ENCODE results near the gene PDZRN3. TPM values are rescaled to one million over a fixed set of nuclear protein-coding genes. Genes with fewer than 3 reads are reported as not detected.

Gene PDZRN3
- total RNA-seq, 1 experiment from 2014 or later: 5.9 TPM

DNA sequence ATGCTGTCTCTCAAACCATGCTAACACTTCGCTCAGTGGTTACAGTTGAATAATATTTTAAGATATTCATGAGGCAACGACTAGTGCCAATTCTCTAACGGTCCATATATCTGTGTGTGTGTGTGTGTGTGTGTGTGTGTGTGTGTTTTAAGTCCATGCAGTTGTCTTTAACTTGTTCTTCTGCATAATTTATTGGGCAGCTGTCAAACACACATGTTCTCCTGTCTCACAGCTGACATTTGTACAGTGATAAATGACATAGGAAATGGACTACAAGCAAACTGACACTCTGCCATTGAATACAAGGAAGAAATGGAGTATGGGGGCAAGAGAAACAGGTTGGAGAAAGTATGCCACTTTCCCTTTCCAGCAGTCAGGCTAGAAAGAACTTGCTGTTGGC lies 172.0 kb downstream of the PDZRN3 start:
- H3K27ac Mint-ChIP-seq: no peak overlapping the region
- H3T11ph ChIP-seq (ENCODE audit: low read length): no peak overlapping the region
- peaks cover 12% of the 10 kb centered on the region; the same call in 1 of the 2 replicates for H3K4me1 ChIP-seq (ENCODE audit: insufficient read depth, low read length)
- H2BK12ac ChIP-seq (ENCODE audit: insufficient read length, low read depth, low read length): no peak overlapping the region
- H3K4me2 ChIP-seq (ENCODE audit: insufficient read depth, insufficient read length, low read length): no peak overlapping the region
- DNase-seq: no peak
- no peaks in the 10 kb centered on the region for H3K27me3 Mint-ChIP-seq (ENCODE audit: low read depth)
- H3K79me2 ChIP-seq (ENCODE audit: insufficient read depth, low read length): no peaks in the 10 kb centered on the region
- no peak overlapping the region for H3K23ac ChIP-seq (ENCODE audit: insufficient read length, low read depth, low read length)
- H2BK5ac ChIP-seq (ENCODE audit: insufficient read length, low read length): no peak overlapping the region
- H3K14ac ChIP-seq (ENCODE audit: insufficient read depth, low read length): no peak overlapping the region
- no peaks in the 10 kb centered on the region for H3K79me1 ChIP-seq (ENCODE audit: insufficient read depth, low read depth, low read length, poor library complexity, severe bottlenecking)
- H4K91ac ChIP-seq (ENCODE audit: insufficient read length, low read depth, low read length): no peak overlapping the region
- H4K8ac ChIP-seq (replicated peaks; ENCODE audit: insufficient read length, low read depth, low read length): no peak overlapping the region
- H3K4ac ChIP-seq (ENCODE audit: low read depth, low read length): no peak overlapping the region
- no peak overlapping the region for H3K56ac ChIP-seq (ENCODE audit: insufficient read length, low read depth, low read length)
- no peak overlapping the region for H3K18ac ChIP-seq (ENCODE audit: insufficient read length, low read depth, low read length)
- no CpG with 5 or more reads among the region's 3 CpGs for WGBS (ENCODE audit: extremely low coverage, insufficient read length, low lambda C conversion rate)
- H3K4me3 Mint-ChIP-seq: no peak overlapping the region
- H3K9me3 ChIP-seq (ENCODE audit: control insufficient read depth, low read depth, low read length): no peaks in the 10 kb centered on the region
- H2BK120ac ChIP-seq (ENCODE audit: low read depth, low read length, poor library complexity, severe bottlenecking): no peak overlapping the region
- no peak for TF ChIP-seq CTCF (conservative IDR thresholded peaks at IDR 0.05)
- no peak overlapping the region for H2BK15ac ChIP-seq (ENCODE audit: low read depth, low read length)
- H4K20me1 ChIP-seq (ENCODE audit: control insufficient read depth, insufficient read depth, insufficient read length): no peaks in the 10 kb centered on the region
- H3K36me3 Mint-ChIP-seq (ENCODE audit: insufficient read depth in 1 of 3, low read depth in 3 of 3): no peaks in the 10 kb centered on the region
- H3K23me2 ChIP-seq (ENCODE audit: insufficient read length, low read depth, low read length, poor library complexity, severe bottlenecking): no peaks in the 10 kb centered on the region
- H3K27me3 ChIP-seq (ENCODE audit: insufficient read depth, low read length): no peaks in the 10 kb centered on the region
- H3K27ac ChIP-seq (ENCODE audit: insufficient read length, low read depth, low read length): no peak overlapping the region
- peaks cover 14 to 17% of the 10 kb centered on the region in 2 experiments for H3K4me1 Mint-ChIP-seq
- no peak overlapping the region for H3K9ac ChIP-seq (ENCODE audit: extremely low read depth, insufficient read length, low read length)
- no peak overlapping the region for H2BK20ac ChIP-seq (ENCODE audit: low read depth, low read length, poor library complexity, severe bottlenecking)
- no peaks in the 10 kb centered on the region for H3K9me3 Mint-ChIP-seq
- no peak overlapping the region for H2AFZ ChIP-seq (ENCODE audit: low read length)
- H2AK5ac ChIP-seq (ENCODE audit: insufficient read length, low read length): no peak overlapping the region
- no peak overlapping the region for H4K5ac ChIP-seq (ENCODE audit: insufficient read length, low read depth, low read length)

Measured in H9 (cell line).